ENCODE data around the gene BRCA2. TPM values are rescaled to one million over a fixed set of nuclear protein-coding genes. Genes with fewer than 3 reads are reported as not detected.

The BRCA2 gene
- total and polyA plus RNA-seq, 9 of the 15 experiments (the other 6 are each of a cell fraction or from before 2014, with no cell fraction given), result 4.1 to 17.3 (median 5.8) TPM

GRCh38 chr13:32430018-32430747, 114.9 kb downstream of the BRCA2 start:
- no peak overlapping the region for H3K4me3 ChIP-seq
- no TSS peak for BruUV-seq (replicated peaks)
- no peaks in the 10 kb centered on the region for H3K36me3 ChIP-seq (ENCODE audit: control insufficient read depth, insufficient read depth, low read length)
- no peak overlapping the region for H3K27ac ChIP-seq (ENCODE audit: extremely low read depth, low read depth, low read length)
- no peak overlapping the region for H2AFZ ChIP-seq (ENCODE audit: low read depth, low read length)
- ChIA-PET CTCF (ENCODE audit: low intra/inter-chr PET ratio) (no interaction called here), POLR2A (interaction anchor here (1.0 kb wide), 1 partner anchor 18 kb away, joined by 3 read pairs; no protein-coding TSS in a partner anchor)
- H4K20me1 ChIP-seq (replicated peaks; ENCODE audit: control insufficient read depth, insufficient read depth, low read length), result no peaks in the 10 kb centered on the region
- H3K9ac ChIP-seq (ENCODE audit: insufficient read depth in 1 of 2, low read depth in 2 of 2, low read length in 2 of 2), result no peak overlapping the region
- H3K79me2 ChIP-seq (ENCODE audit: control insufficient read depth, insufficient read depth, low read length), result no peaks in the 10 kb centered on the region
- ATAC-seq (no peak), DNase-seq (ENCODE audit: extremely low read depth in 1 of 4, low spot score in 3 of 4) (no peak), FAIRE-seq (no peak)
- no peaks in the 10 kb centered on the region for H3K27me3 ChIP-seq (ENCODE audit: control insufficient read depth in 2 of 2, insufficient read depth in 2 of 2, low read length in 2 of 2)
- TF ChIP-seq E4F1 (CRISPR knock-in tag; IDR thresholded peaks at IDR 0.05; ENCODE audit: borderline replicate concordance), result no peak
- TF ChIP-seq TRIM24 (IDR thresholded peaks at IDR 0.05), result no peak
- no peak for TF ChIP-seq VEZF1 (CRISPR knock-in tag; IDR thresholded peaks at IDR 0.05)
- TF ChIP-seq BRD9 (IDR thresholded peaks at IDR 0.05; ENCODE audit: low read depth, partially characterized antibody), result no peak
- H3K9me1 ChIP-seq (ENCODE audit: control insufficient read depth, insufficient read depth, low read length), result no peaks in the 10 kb centered on the region
- in situ Hi-C loops (cut with MboI) (no loop called here), intact Hi-C loops (cut with micrococcal nuclease) (no loop called here)
- H3K9me3 ChIP-seq (replicated peaks; ENCODE audit: control insufficient read depth, insufficient read depth, low read depth, low read length), result no peaks in the 10 kb centered on the region; the same call in none of the 2 replicates
- no peak overlapping the region for H3K4me2 ChIP-seq (ENCODE audit: insufficient read depth, low read length)
- no peaks in the 10 kb centered on the region for H3K4me1 ChIP-seq (replicated peaks in 1 of 2; ENCODE audit: control insufficient read depth in 2 of 2, insufficient read depth in 2 of 2, low read length in 2 of 2)
- 56% methylated on average over 6 of the region's 6 CpGs for WGBS (ENCODE audit: insufficient coverage, low coverage, missing lambda C conversion rate)
